IMR-90 (cell line): Measurements from ENCODE around the gene NUDT12. TPM values are rescaled to one million over a fixed set of nuclear protein-coding genes. Genes with fewer than 3 reads are reported as not detected.

ENCODE experiments used
- ATAC-seq: fragments of 200-7000 bp; cut with Tn5 transposase; 2 replicates; pipeline ENCODE4 v1.9.1; 2020; ENCODE audit warnings: low read depth, mild to moderate bottlenecking, moderate library complexity
- BruUV-seq: library from RNA; stranded (reverse); fragments of 400-500 nt; replicated peaks from 2 replicates; lab custom pipeline; 2021; lab: Mats Ljungman, UMichigan
- CTCF ChIA-PET: fragments of 300-600 bp; formaldehyde crosslinking; extraction: SDS; loops from one replicate; lab custom pipeline; 2021; ENCODE audit warnings: antibody characterized with exemption; lab: Yijun Ruan, JAX
- POLR2A ChIA-PET: fragments of 300-600 bp; sonication (Branson Sonifier 250); formaldehyde crosslinking; loops from one replicate; lab custom pipeline; 2022; ENCODE audit warnings: antibody characterized with exemption; ENCODE audit not compliant: unreplicated experiment; lab: Charles Lee
- DNase-seq: peaks from one replicate; pipeline ENCODE4 v3.0.0; 2013
- H2AFZ ChIP-seq: replicated peaks from 2 replicates; pipeline ENCODE3; 2013; ENCODE audit warnings: low read length, mild to moderate bottlenecking; ENCODE audit not compliant: poor library complexity
- H2AK5ac ChIP-seq: 2 replicates; pipeline ENCODE4 v1.6.1; 2013; ENCODE audit warnings: low read depth, low read length, inconsistent platforms
- H2AK9ac ChIP-seq: replicated peaks from 2 replicates; pipeline ENCODE3; 2013; ENCODE audit warnings: mild to moderate bottlenecking, low read depth, low read length, moderate library complexity; ENCODE audit not compliant: poor library complexity
- H2BK120ac ChIP-seq: 2 replicates; pipeline ENCODE4 v1.6.1; 2013; ENCODE audit warnings: low read depth, low read length, inconsistent platforms
- H2BK15ac ChIP-seq: 3 replicates; pipeline ENCODE4 v1.6.1; 2013; ENCODE audit warnings: low read depth, low read length, inconsistent platforms
- H2BK20ac ChIP-seq: 2 replicates; pipeline ENCODE4 v1.6.1; 2013; ENCODE audit warnings: low read depth, mild to moderate bottlenecking, inconsistent platforms, low read length, moderate library complexity
- H2BK5ac ChIP-seq: 2 replicates; pipeline ENCODE4 v1.6.1; 2013; ENCODE audit warnings: mild to moderate bottlenecking, low read depth, low read length, inconsistent platforms; ENCODE audit not compliant: poor library complexity, severe bottlenecking
- H3K14ac ChIP-seq: replicated peaks from 2 replicates; pipeline ENCODE4 v1.6.1; 2013; ENCODE audit warnings: low read depth, low read length, inconsistent platforms
- H3K18ac ChIP-seq: 2 replicates; pipeline ENCODE4 v1.6.1; 2013; ENCODE audit warnings: low read depth, low read length, control low read depth
- H3K23ac ChIP-seq: 2 replicates; pipeline ENCODE4 v1.6.1; 2013; ENCODE audit warnings: low read depth, low read length, inconsistent platforms
- H3K27ac ChIP-seq: 2 replicates; pipeline ENCODE4 v1.5.1; 2013; ENCODE audit warnings: mild to moderate bottlenecking, control low read depth, low read length; ENCODE audit not compliant: insufficient read depth
- H3K27me3 ChIP-seq: 2 replicates; pipeline ENCODE4 v1.6.1; 2013; ENCODE audit warnings: low read length; ENCODE audit not compliant: control insufficient read depth, insufficient read depth
- H3K36me3 ChIP-seq: 2 replicates; pipeline ENCODE4 v1.6.1; 2013; ENCODE audit warnings: low read length, mixed read lengths; ENCODE audit not compliant: control insufficient read depth, insufficient read depth
- H3K4ac ChIP-seq: 2 replicates; pipeline ENCODE4 v1.6.1; 2013; ENCODE audit warnings: low read depth, low read length, inconsistent platforms
- H3K4me1 ChIP-seq: 2 replicates; pipeline ENCODE4 v1.6.1; 2013; ENCODE audit warnings: low read length, mixed read lengths; ENCODE audit not compliant: control insufficient read depth, insufficient read depth
- H3K4me2 ChIP-seq: 2 replicates; pipeline ENCODE4 v1.6.1; 2013; ENCODE audit warnings: low read depth, mild to moderate bottlenecking, control low read depth, low read length, moderate library complexity
- H3K4me3 ChIP-seq: 2 replicates; pipeline ENCODE4 v1.5.1; 2013; ENCODE audit warnings: low read depth, mild to moderate bottlenecking, control low read depth, low read length, moderate library complexity; ENCODE audit not compliant: insufficient read depth
- H3K56ac ChIP-seq: 2 replicates; pipeline ENCODE4 v1.6.1; 2013; ENCODE audit warnings: low read length, inconsistent platforms; ENCODE audit not compliant: insufficient read depth; ENCODE audit errors: extremely low read depth
- H3K79me1 ChIP-seq, 2 experiments: 2 replicates each; pipeline ENCODE4 v1.6.1; 2013; ENCODE audit warnings: low read length in 2 of 2, inconsistent platforms in 1 of 2, low read depth in 1 of 2
- H3K9ac ChIP-seq: 2 replicates; pipeline ENCODE4 v1.6.1; 2013; ENCODE audit warnings: low read depth, low read length, control low read depth
- H3K9me1 ChIP-seq: 2 replicates; pipeline ENCODE4 v1.6.1; 2013; ENCODE audit warnings: low read length, inconsistent platforms; ENCODE audit not compliant: insufficient read depth
- H3K9me3 ChIP-seq: 2 replicates; pipeline ENCODE4 v1.6.1; 2013; ENCODE audit warnings: low read length; ENCODE audit not compliant: control insufficient read depth, insufficient read depth
- H4K20me1 ChIP-seq: 2 replicates; pipeline ENCODE4 v1.6.1; 2013; ENCODE audit warnings: low read length, inconsistent platforms; ENCODE audit not compliant: insufficient read depth
- H4K5ac ChIP-seq: 2 replicates; pipeline ENCODE4 v1.6.1; 2013; ENCODE audit warnings: mild to moderate bottlenecking, low read depth, low read length, control low read depth
- H4K8ac ChIP-seq, 2 experiments: 2 replicates each; pipeline ENCODE4 v1.6.1; 2013; ENCODE audit warnings: low read depth in 2 of 2, low read length in 2 of 2, control low read depth in 1 of 2, inconsistent platforms in 1 of 2
- H4K91ac ChIP-seq: 2 replicates; pipeline ENCODE4 v1.6.1; 2013; ENCODE audit warnings: low read depth, low read length, inconsistent platforms; ENCODE audit not compliant: insufficient read depth
- CEBPB ChIP-seq: IDR thresholded peaks from 2 replicates; pipeline ENCODE4 v1.6.1; 2012; ENCODE audit warnings: low read depth, low read length, improper control_type of control experiment
- MAZ ChIP-seq: IDR thresholded peaks from 2 replicates; pipeline ENCODE4 v1.6.1; 2012; ENCODE audit warnings: low read depth, mild to moderate bottlenecking, low read length, improper control_type of control experiment, moderate library complexity, borderline replicate concordance
- MXI1 ChIP-seq: IDR thresholded peaks from 2 replicates; pipeline ENCODE4 v1.6.1; 2012; ENCODE audit warnings: low read depth, mild to moderate bottlenecking, low read length, moderate library complexity, borderline replicate concordance
- NFE2L2 ChIP-seq: fragments of 150-350 bp; IDR thresholded peaks from 2 replicates; pipeline ENCODE4 v1.6.1; 2016; ENCODE audit warnings: low read depth, mild to moderate bottlenecking, low read length
- RAD21 ChIP-seq: IDR thresholded peaks from 2 replicates; pipeline ENCODE4 v1.6.1; 2012; ENCODE audit warnings: low read length, improper control_type of control experiment
- RCOR1 ChIP-seq: IDR thresholded peaks from 2 replicates; pipeline ENCODE4 v1.6.1; 2012; ENCODE audit warnings: mild to moderate bottlenecking, low read length, improper control_type of control experiment; ENCODE audit not compliant: insufficient replicate concordance
- RFX5 ChIP-seq: IDR thresholded peaks from 2 replicates; pipeline ENCODE4 v1.8.0; 2012; ENCODE audit warnings: low read depth, mild to moderate bottlenecking, low read length, moderate library complexity
- WGBS, 2 experiments: methylation state at CpG; one replicate each; pipeline versions ENCODE4 v1.1.5 to v1.1.7; 2013; ENCODE audit warnings: missing lambda C conversion rate in 2 of 2; ENCODE audit not compliant: insufficient read length in 1 of 2; ENCODE audit errors: extremely low coverage in 2 of 2; 5-methylcytosine and 5-hydroxymethylcytosine counted together
- dilution Hi-C: fragments of 300-500 bp; cut with HindIII; formaldehyde crosslinking; loops from one replicate; pipeline ENCODE4 v1.14.3; 2018; ENCODE audit warnings: low sequenced_read_pairs; ENCODE audit not compliant: unreplicated experiment
- in situ Hi-C: fragments of 300-500 bp; cut with MboI; formaldehyde crosslinking; loops from 3 replicates; pipeline ENCODE4 v1.14.3; 2019; ENCODE audit warnings: low sequenced_read_pairs, inconsistent platforms, mixed read lengths
- intact Hi-C: fragments of 100-400 bp; cut with micrococcal nuclease; formaldehyde crosslinking; loops from 2 replicates; pipeline ENCODE4 v1.10.0; 2022
- polyA plus RNA-seq, 3 experiments: library from polyadenylated mRNA; depleted of rRNA; stranded (reverse); fragments of >200 nt; gene quantifications; 2 replicates each; pipeline ENCODE4 v1.2.3, GENCODE V29; 2012; ENCODE audit warnings: low replicate concordance in 1 of 3
- total RNA-seq: library from RNA; depleted of rRNA; stranded (reverse); fragments of >200 nt; gene quantifications from 2 replicates; pipeline ENCODE4 v1.2.3, GENCODE V29; 2012
- TF ChIP-seq, protein P1 (sequence below): conservative IDR thresholded peaks from 2 replicates; pipeline ENCODE4 v1.5.1; 2012; ENCODE audit warnings: mild to moderate bottlenecking, low read depth, low read length, improper control_type of control experiment

The NUDT12 gene
- total and polyA plus RNA-seq, 2 of the 4 experiments (the other 2 are of a cell fraction): 3.7 to 5.9 TPM

DNA sequence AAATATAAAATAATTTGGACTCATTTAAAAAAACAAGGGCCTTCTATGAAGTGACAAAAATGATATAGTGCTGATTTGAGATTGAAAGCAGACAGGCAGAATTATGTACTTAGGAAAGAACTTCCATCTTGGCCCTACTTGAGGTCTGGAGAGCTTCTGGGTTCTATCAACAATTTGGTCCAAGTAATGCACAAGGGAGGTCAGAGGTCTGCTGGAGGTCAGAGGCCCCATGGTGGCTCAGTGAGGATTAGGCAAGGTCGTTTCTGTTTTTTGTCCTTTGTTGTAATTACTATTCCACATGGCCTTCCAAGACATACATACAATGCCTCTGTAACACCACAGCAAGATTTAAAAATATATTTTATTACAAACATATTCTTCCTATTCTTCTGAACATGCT, 37.2 kb downstream of the NUDT12 start:
- no peak overlapping the region for H4K91ac ChIP-seq
- dilution Hi-C loops (no loop called here), in situ Hi-C loops (no loop called here), intact Hi-C loops (no loop called here)
- H3K9me3 ChIP-seq: no peaks in the 10 kb centered on the region
- no peak overlapping the region for H2AFZ ChIP-seq
- DNase-seq: no peak
- H3K79me1 ChIP-seq: no peaks in the 10 kb centered on the region
- WGBS, 2 experiments: no CpG with 5 or more reads among the region's 1 CpG
- H3K27ac ChIP-seq: no peak overlapping the region
- BruUV-seq: no TSS peak
- H3K4me2 ChIP-seq: no peak overlapping the region
- H2BK120ac ChIP-seq: no peak overlapping the region
- H2BK20ac ChIP-seq: no peak overlapping the region
- H2BK15ac ChIP-seq: no peak overlapping the region
- no peak overlapping the region for H2AK5ac ChIP-seq
- H2BK5ac ChIP-seq: no peak overlapping the region
- H3K36me3 ChIP-seq: no peaks in the 10 kb centered on the region
- no peak overlapping the region for H3K56ac ChIP-seq
- peaks cover 2% of the 10 kb centered on the region; the same call in 1 of the 2 replicates for H3K27me3 ChIP-seq
- POLR2A ChIA-PET: no interaction called here
- no peak overlapping the region for H3K23ac ChIP-seq
- H3K18ac ChIP-seq: no peak overlapping the region
- no peaks in the 10 kb centered on the region for H3K4me1 ChIP-seq
- CTCF ChIA-PET: no interaction called here
- no peak overlapping the region for H3K9ac ChIP-seq
- no peak overlapping the region for H3K14ac ChIP-seq
- no peaks in the 10 kb centered on the region for H3K9me1 ChIP-seq
- no peak overlapping the region for H4K8ac ChIP-seq
- no peak overlapping the region for H3K4ac ChIP-seq
- no peak overlapping the region for H4K5ac ChIP-seq
- no peak overlapping the region for H2AK9ac ChIP-seq
- no peaks in the 10 kb centered on the region for H4K20me1 ChIP-seq
- ATAC-seq: no peak
- TF ChIP-seq NFE2L2 (no peak), RFX5 (no peak), RCOR1 (no peak), CEBPB (no peak), MXI1 (no peak), RAD21 (no peak), MAZ (no peak)
- TF ChIP-seq, protein P1, sequence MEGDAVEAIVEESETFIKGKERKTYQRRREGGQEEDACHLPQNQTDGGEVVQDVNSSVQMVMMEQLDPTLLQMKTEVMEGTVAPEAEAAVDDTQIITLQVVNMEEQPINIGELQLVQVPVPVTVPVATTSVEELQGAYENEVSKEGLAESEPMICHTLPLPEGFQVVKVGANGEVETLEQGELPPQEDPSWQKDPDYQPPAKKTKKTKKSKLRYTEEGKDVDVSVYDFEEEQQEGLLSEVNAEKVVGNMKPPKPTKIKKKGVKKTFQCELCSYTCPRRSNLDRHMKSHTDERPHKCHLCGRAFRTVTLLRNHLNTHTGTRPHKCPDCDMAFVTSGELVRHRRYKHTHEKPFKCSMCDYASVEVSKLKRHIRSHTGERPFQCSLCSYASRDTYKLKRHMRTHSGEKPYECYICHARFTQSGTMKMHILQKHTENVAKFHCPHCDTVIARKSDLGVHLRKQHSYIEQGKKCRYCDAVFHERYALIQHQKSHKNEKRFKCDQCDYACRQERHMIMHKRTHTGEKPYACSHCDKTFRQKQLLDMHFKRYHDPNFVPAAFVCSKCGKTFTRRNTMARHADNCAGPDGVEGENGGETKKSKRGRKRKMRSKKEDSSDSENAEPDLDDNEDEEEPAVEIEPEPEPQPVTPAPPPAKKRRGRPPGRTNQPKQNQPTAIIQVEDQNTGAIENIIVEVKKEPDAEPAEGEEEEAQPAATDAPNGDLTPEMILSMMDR: no peak
- no peak overlapping the region for H3K4me3 ChIP-seq
